ENCODE results near the gene FEM1B.
"Not testable (repeated sequence)": the region's sequence is repeated elsewhere in the genome, so short reads cannot be mapped to it uniquely, and the experiment has no call there.

FEM1B gene

DNA sequence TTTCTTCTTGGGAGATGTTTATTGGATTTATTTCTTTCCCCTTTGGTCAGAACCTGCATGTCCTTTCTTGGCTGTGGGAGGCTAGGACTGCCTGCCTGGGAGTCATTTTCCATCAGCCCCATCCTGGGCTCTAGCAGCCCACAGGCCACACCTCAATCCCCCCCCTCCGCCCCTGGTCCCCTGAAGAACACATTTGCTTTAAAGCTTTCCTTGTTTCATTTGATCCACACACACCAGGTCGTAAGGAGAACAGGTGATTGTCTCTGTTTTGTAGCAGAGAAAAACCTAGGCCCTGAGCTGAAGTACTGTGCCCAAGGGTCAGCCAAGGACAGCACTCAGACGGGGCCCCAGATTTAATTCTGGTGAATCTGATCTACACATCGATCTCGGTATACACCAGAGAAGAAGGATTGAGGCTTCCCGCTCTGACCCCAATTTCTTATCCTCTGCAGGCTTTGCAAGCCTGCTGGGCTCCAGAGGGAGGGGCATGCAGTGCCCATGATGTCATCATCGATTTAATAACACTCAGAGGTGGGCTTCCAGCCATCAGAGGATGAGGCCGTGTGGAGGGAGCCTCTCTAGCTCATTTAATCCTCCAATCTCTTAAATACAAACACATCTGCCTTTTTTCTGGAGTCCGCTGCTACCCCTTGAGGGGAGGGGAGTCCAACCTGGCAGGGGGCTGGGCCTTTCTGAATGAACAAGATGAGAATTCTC is 46.3 kb upstream of the FEM1B start:
- TF ChIP-seq, protein P1, sequence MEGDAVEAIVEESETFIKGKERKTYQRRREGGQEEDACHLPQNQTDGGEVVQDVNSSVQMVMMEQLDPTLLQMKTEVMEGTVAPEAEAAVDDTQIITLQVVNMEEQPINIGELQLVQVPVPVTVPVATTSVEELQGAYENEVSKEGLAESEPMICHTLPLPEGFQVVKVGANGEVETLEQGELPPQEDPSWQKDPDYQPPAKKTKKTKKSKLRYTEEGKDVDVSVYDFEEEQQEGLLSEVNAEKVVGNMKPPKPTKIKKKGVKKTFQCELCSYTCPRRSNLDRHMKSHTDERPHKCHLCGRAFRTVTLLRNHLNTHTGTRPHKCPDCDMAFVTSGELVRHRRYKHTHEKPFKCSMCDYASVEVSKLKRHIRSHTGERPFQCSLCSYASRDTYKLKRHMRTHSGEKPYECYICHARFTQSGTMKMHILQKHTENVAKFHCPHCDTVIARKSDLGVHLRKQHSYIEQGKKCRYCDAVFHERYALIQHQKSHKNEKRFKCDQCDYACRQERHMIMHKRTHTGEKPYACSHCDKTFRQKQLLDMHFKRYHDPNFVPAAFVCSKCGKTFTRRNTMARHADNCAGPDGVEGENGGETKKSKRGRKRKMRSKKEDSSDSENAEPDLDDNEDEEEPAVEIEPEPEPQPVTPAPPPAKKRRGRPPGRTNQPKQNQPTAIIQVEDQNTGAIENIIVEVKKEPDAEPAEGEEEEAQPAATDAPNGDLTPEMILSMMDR (conservative IDR thresholded peaks at IDR 0.05; ENCODE audit: low read depth, low read length): no peak
- H3K4me3 ChIP-seq (ENCODE audit: low read depth, low read length): no peak overlapping the region
- DNase-seq (ENCODE audit: low read depth): no peak

DNA sequence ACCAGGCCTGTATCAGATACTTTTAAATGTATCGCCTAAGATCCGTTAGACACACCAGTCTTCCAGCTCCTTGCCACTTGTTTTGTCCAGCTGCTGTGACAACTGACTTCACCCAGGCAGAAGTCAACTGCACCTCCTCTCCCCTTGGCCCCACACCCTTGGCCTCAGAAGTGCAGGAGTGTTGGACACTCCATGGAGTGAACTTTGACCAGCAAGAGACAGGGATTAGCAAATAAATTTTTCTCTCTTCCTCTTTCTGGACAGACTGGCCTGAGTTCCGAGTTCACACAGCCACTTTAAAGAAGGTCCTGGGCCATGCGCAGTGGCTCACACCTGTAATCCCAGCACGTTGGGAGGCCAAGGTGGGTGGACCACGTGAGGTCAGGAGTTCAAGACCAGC is 45.1 kb upstream of the FEM1B start:
- no peak for DNase-seq (ENCODE audit: low read depth)
- TF ChIP-seq, protein P1 (conservative IDR thresholded peaks at IDR 0.05; ENCODE audit: low read depth, low read length): no peak
- H3K4me3 ChIP-seq (ENCODE audit: low read depth, low read length): no peak overlapping the region

GRCh38 chr15:68232937-68233336 is 44.6 kb upstream of the FEM1B start:
- DNase-seq (ENCODE audit: low read depth): no peak
- H3K4me3 ChIP-seq (ENCODE audit: low read depth, low read length): no peak overlapping the region
- TF ChIP-seq, protein P1 (conservative IDR thresholded peaks at IDR 0.05; ENCODE audit: low read depth, low read length): no peak

DNA sequence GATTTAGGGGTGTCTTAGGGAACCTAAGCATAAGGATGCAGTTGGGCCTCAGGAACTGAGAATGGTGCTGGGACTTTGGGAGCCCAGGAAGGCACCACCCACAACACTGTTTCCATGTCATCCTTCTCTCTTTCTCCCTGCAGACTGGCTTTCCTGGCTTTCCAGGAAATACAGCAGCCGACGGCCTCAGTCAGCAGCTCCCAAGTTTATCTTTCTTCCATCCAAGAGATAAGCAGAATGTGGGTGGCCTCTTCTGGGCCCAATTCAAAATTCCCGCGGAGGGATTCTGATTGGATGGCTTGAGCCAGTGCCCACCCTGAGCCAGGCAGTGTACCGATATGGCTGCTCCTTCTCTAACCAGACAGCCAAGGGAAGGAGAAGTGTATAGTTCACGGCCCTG is 43.5 kb upstream of the FEM1B start:
- DNase-seq (ENCODE audit: low read depth): no peak
- TF ChIP-seq, protein P1 (conservative IDR thresholded peaks at IDR 0.05; ENCODE audit: low read depth, low read length): no peak
- no peak overlapping the region for H3K4me3 ChIP-seq (ENCODE audit: low read depth, low read length)

- DNase-seq (ENCODE audit: low read depth); H3K4me3 ChIP-seq (ENCODE audit: low read depth, low read length): not testable (repeated sequence)
These were observed 43.0 kb upstream of the FEM1B start for GRCh38 chr15:68234520-68234919.

GRCh38 chr15:68235022-68235421 is 42.5 kb upstream of the FEM1B start:
- TF ChIP-seq, protein P1 (conservative IDR thresholded peaks at IDR 0.05; ENCODE audit: low read depth, low read length): no peak
- H3K4me3 ChIP-seq (ENCODE audit: low read depth, low read length): no peak overlapping the region
- no peak for DNase-seq (ENCODE audit: low read depth)

DNA sequence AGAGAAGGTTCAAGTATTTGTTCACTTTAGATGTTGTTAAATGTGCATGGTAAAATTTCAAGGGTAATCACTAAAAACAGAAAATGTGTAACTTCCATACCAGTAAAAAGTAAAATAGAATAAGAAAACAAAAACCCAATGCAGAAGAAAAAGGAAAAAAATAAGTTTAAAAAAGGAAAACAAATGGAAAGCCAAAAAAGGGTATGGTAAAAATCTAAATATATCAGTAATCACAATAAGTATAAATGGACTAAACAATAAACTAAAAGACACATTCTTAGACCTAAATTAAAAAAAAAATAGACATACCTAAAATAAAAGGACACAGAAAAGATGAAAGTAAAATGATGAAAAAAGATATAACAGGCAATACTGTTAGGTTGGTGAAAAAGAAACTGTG is 38.5 kb upstream of the FEM1B start:
- TF ChIP-seq, protein P1 (conservative IDR thresholded peaks at IDR 0.05; ENCODE audit: low read depth, low read length): no peak
- H3K4me3 ChIP-seq (ENCODE audit: low read depth, low read length): no peak overlapping the region
- no peak for DNase-seq (ENCODE audit: low read depth)

Measured in choroid plexus epithelial cell (primary cell).